ENCODE results near the gene TEX261. TPM values are rescaled to one million over a fixed set of nuclear protein-coding genes. Genes with fewer than 3 reads are reported as not detected.

TEX261 gene
- total RNA-seq, 1 experiment from 2014 or later = 70.0 TPM

DNA sequence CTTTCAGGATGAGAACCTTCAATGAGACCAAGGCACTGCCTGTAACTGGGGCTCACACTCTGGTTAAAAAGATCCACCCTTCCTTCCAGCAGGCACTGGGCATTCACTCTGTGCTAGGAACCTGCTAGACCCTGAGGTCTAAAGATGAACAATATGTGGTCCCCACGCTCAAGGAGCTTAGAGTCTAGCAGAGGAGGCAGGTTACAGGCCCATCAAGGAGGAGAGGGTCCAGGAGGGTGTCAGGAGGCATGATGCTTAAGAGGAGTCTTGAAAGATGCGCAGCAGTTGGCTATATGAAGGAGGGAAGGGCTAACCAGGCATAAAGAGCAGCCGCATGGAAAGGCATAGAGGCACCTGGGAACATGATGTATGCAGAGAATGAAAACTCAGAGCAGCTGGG lies 11.7 kb downstream of the TEX261 start:
- peaks cover 1% of the 10 kb centered on the region; the same call in 1 of the 2 replicates for H3K36me3 ChIP-seq (ENCODE audit: control insufficient read depth, insufficient read depth, low read length)
- Mint-ChIP-seq H3K4me1 (ENCODE audit: low read depth, unreplicated experiment) (no peaks in the 10 kb centered on the region), H3K27me3 (ENCODE audit: insufficient read depth, unreplicated experiment) (no peaks in the 10 kb centered on the region), H3K36me3 (ENCODE audit: insufficient read depth, unreplicated experiment) (peaks cover 9% of the 10 kb centered on the region), H3K9me3 (ENCODE audit: unreplicated experiment) (no peaks in the 10 kb centered on the region), H3K27ac (ENCODE audit: unreplicated experiment) (no peak overlapping the region), H3K4me3 (ENCODE audit: unreplicated experiment) (no peak overlapping the region)
- no peaks in the 10 kb centered on the region for H3K27me3 ChIP-seq (replicated peaks; ENCODE audit: control insufficient read depth, insufficient read depth, low read length)
- ChIA-PET POLR2A (no interaction called here), CTCF (interaction anchor here (0.6 kb wide), 1 partner anchor 858 kb away, joined by 3 read pairs; no protein-coding TSS in a partner anchor)
- H3K4me3 ChIP-seq (ENCODE audit: low read depth, low read length) = no peak overlapping the region
- DNase-seq = peak in 1 of 2 experiments; percentile 16
- no peaks in the 10 kb centered on the region for H3K4me1 ChIP-seq
- H3K9me3 ChIP-seq = no peaks in the 10 kb centered on the region
- TF ChIP-seq, protein P1, sequence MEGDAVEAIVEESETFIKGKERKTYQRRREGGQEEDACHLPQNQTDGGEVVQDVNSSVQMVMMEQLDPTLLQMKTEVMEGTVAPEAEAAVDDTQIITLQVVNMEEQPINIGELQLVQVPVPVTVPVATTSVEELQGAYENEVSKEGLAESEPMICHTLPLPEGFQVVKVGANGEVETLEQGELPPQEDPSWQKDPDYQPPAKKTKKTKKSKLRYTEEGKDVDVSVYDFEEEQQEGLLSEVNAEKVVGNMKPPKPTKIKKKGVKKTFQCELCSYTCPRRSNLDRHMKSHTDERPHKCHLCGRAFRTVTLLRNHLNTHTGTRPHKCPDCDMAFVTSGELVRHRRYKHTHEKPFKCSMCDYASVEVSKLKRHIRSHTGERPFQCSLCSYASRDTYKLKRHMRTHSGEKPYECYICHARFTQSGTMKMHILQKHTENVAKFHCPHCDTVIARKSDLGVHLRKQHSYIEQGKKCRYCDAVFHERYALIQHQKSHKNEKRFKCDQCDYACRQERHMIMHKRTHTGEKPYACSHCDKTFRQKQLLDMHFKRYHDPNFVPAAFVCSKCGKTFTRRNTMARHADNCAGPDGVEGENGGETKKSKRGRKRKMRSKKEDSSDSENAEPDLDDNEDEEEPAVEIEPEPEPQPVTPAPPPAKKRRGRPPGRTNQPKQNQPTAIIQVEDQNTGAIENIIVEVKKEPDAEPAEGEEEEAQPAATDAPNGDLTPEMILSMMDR (IDR thresholded peaks at IDR 0.05; ENCODE audit: insufficient read depth in 1 of 2, low read depth in 1 of 2, low read length in 1 of 2, severe bottlenecking in 1 of 2, unreplicated experiment in 1 of 2) = no peak
- BruUV-seq (replicated peaks) = no TSS peak
- intact Hi-C loops (cut with micrococcal nuclease; ENCODE audit: unreplicated experiment) = no loop called here

DNA sequence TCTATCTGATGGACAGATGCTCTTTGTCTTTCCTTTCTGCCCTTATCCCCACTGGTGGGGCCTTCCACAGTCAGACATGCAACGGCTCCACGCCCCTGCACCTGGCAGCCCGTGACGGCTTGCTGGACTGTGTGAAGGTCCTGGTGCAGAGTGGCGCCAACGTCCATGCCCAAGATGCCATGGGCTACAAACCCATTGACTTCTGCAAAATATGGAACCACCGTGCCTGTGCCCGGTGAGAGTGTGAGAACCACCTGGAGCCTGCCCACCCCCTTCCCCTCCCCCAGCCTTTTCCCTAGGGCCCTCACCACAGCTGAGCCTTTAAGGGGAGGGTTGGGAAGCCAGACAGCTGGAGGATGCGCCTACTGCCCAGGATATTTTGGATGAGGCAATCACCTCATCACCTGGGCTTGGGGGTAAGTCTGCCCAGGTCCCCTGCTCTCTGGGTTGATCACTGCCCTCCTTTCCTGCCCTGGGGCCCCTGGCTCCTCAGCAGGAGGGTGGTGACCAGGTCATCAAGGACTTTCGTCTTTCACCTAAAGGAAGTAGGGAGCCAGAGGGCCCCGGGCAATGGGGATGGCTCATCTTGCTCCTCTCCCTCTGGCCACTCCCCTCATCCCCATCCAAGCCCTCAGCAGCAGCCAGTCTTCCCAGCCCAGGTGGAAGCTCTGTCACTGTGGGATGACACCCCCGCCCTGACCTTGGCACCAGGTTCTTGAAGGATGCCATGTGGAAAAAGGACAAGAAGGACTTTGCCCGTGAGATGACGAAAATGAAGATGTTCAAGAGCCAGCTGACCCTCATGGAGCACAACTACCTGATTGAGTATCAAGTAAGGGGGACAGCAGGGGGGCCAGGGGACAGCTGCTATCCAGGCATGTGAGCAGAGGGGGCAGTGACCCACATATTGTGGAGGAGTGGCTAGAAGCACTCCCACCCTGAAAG lies 12.5 kb downstream of the TEX261 start:
- Mint-ChIP-seq H3K27ac (ENCODE audit: unreplicated experiment) (no peak overlapping the region), H3K9me3 (ENCODE audit: unreplicated experiment) (no peaks in the 10 kb centered on the region), H3K36me3 (ENCODE audit: insufficient read depth, unreplicated experiment) (peaks cover 4% of the 10 kb centered on the region), H3K27me3 (ENCODE audit: insufficient read depth, unreplicated experiment) (no peaks in the 10 kb centered on the region), H3K4me3 (ENCODE audit: unreplicated experiment) (no peak overlapping the region), H3K4me1 (ENCODE audit: low read depth, unreplicated experiment) (no peaks in the 10 kb centered on the region)
- intact Hi-C loops (cut with micrococcal nuclease; ENCODE audit: unreplicated experiment) = no loop called here
- ChIA-PET POLR2A (no interaction called here), CTCF (no interaction called here)
- peak in 1 of 2 experiments; percentile 19 for DNase-seq
- Histone ChIP-seq H3K36me3 (ENCODE audit: control insufficient read depth, insufficient read depth, low read length) (peaks cover 1% of the 10 kb centered on the region; the same call in 1 of the 2 replicates), H3K27me3 (replicated peaks; ENCODE audit: control insufficient read depth, insufficient read depth, low read length) (no peaks in the 10 kb centered on the region), H3K9me3 (no peaks in the 10 kb centered on the region), H3K4me3 (ENCODE audit: low read depth, low read length) (no peak overlapping the region), H3K4me1 (0 out of 2 replicates have a peak, but pooled peaks cover 3% of the 10 kb centered on the region)
- TF ChIP-seq, protein P1 (IDR thresholded peaks at IDR 0.05; ENCODE audit: insufficient read depth in 1 of 2, low read depth in 1 of 2, low read length in 1 of 2, severe bottlenecking in 1 of 2, unreplicated experiment in 1 of 2) = no peak
- BruUV-seq (replicated peaks) = no TSS peak

DNA sequence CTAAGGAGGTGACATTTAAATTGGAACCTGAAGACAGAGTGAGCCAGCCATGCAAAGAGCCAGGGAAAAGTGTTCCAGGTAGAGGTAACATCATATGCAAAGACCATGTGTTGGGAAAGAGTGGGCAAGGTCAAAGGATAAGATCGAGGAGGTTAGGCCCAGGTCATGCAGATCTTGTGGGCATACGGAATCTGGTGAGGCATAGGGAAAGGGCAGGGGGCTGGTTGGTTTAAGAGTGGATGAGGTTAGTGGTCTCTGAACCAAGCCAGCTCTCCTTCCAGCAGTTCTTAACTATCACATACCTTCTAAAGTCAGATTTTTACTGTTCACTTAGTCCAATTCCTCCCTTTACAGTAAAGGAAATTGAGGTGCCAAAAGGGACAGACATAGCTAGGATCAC lies 13.3 kb downstream of the TEX261 start:
- DNase-seq = no peak
- no TSS peak for BruUV-seq (replicated peaks)
- Mint-ChIP-seq H3K4me3 (ENCODE audit: unreplicated experiment) (no peak overlapping the region), H3K36me3 (ENCODE audit: insufficient read depth, unreplicated experiment) (no peaks in the 10 kb centered on the region), H3K9me3 (ENCODE audit: unreplicated experiment) (no peaks in the 10 kb centered on the region), H3K27ac (ENCODE audit: unreplicated experiment) (no peak overlapping the region), H3K27me3 (ENCODE audit: insufficient read depth, unreplicated experiment) (no peaks in the 10 kb centered on the region), H3K4me1 (ENCODE audit: low read depth, unreplicated experiment) (no peaks in the 10 kb centered on the region)
- ChIA-PET POLR2A (no interaction called here), CTCF (no interaction called here)
- no peaks in the 10 kb centered on the region for H3K9me3 ChIP-seq
- no peaks in the 10 kb centered on the region for H3K36me3 ChIP-seq (ENCODE audit: control insufficient read depth, insufficient read depth, low read length)
- TF ChIP-seq, protein P1 (IDR thresholded peaks at IDR 0.05; ENCODE audit: insufficient read depth in 1 of 2, low read depth in 1 of 2, low read length in 1 of 2, severe bottlenecking in 1 of 2, unreplicated experiment in 1 of 2) = no peak
- 0 out of 2 replicates have a peak, but pooled peaks cover 5% of the 10 kb centered on the region for H3K4me1 ChIP-seq
- H3K4me3 ChIP-seq (ENCODE audit: low read depth, low read length) = no peak overlapping the region
- H3K27me3 ChIP-seq (replicated peaks; ENCODE audit: control insufficient read depth, insufficient read depth, low read length) = no peaks in the 10 kb centered on the region
- intact Hi-C loops (cut with micrococcal nuclease; ENCODE audit: unreplicated experiment) = no loop called here

Measured in Caco-2 (cell line).